ENCODE measurements around the gene CD53. TPM values are rescaled to one million over a fixed set of nuclear protein-coding genes. Genes with fewer than 3 reads are reported as not detected.
"Not testable (repeated sequence)": the region's sequence is repeated elsewhere in the genome, so short reads cannot be mapped to it uniquely, and the experiment has no call there.

Gene CD53
- total RNA-seq, 1 donor from 2014 or later: 40.0 TPM

- intact Hi-C loops (cut with DNase I): no loop called here
- no peak for DNase-seq (ENCODE audit: low spot score)
- no peak for ATAC-seq
Observed at GRCh38 chr1:110902820-110903463, 30.0 kb downstream of the CD53 start.

GRCh38 chr1:110903853-110904500 lies 31.0 kb downstream of the CD53 start:
- ATAC-seq: no peak
- DNase-seq (ENCODE audit: low spot score): no peak
- intact Hi-C loops (cut with DNase I): no loop called here

DNA sequence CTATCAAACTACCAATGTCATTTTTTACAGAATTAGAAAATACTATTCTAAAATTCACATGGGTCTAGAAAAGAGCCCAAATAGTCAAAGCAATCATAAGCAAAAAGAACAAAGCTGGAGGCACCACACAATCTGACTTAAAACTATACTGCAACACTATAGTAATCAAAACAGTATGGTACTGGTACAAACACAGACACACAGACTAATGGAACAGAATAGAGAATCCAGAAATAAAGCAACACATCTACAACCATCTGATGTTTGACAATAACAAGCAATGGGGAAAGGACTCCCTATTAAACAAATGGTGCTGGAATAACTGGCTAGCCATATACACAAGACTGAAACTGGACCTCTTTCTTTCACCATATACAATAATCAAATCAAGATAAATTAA lies 39.8 kb downstream of the CD53 start:
- ATAC-seq (no peak), DNase-seq (ENCODE audit: low spot score) (no peak)
- intact Hi-C loops (cut with DNase I): no loop called here

- DNase-seq (ENCODE audit: low spot score): no peak
- intact Hi-C loops (cut with DNase I): no loop called here
- ATAC-seq: no peak
Observed at GRCh38 chr1:110914676-110915075, 41.7 kb downstream of the CD53 start.

GRCh38 chr1:110915804-110916203 lies 42.9 kb downstream of the CD53 start:
- intact Hi-C loops (cut with DNase I): no loop called here
- ATAC-seq: no peak

DNA sequence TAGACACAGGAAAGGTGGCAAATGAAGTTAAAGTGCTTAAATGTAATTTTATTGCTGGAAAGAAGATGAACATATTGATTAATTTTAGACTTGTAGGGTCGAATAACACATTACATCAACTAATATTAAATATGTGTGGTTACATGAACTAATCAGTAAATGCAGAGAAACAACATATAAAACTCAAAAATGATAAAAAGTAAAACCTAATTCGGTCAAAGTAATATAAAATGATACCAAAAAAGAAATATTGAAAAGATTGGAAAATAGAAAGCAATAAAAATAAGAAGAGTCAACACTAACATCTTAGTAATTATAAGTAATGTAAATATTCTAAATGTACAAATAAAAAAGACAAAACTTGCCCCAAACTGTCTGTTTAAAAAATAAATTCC lies 43.3 kb downstream of the CD53 start:
- DNase-seq (ENCODE audit: low spot score) (no peak), ATAC-seq (no peak)
- intact Hi-C loops (cut with DNase I): no loop called here

More at GRCh38 chr1:110915804-110916203, 42.9 kb downstream of the CD53 start:
- DNase-seq (ENCODE audit: low spot score): no peak

- ATAC-seq: no peak
- DNase-seq (ENCODE audit: low spot score): no peak
- intact Hi-C loops (cut with DNase I): no loop called here
Observed at GRCh38 chr1:110916669-110917306, 43.8 kb downstream of the CD53 start.

DNA sequence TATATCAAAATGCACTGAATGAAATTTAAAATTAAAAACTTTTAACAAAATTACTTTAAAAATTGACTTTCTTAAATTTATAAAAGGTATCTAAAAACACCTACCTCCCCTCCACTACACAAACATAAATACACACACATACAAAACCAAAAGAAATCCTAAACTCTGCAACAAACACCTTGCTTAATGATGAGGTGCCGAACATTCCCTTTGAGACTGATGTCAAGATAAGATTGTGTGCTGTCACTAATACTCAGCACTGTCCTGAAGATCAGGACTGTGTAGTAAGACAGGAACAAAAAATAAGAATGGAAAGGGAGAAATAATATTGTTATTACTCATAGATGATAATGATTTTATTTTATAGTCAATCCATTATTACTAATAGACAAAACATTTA lies 45.1 kb downstream of the CD53 start:
- no peak for ATAC-seq
- intact Hi-C loops (cut with DNase I): no loop called here
- no peak for DNase-seq (ENCODE audit: low spot score)

GRCh38 chr1:110921953-110922352 lies 49.0 kb downstream of the CD53 start:
- ATAC-seq: no peak
- DNase-seq (ENCODE audit: low spot score): no peak
- intact Hi-C loops (cut with DNase I): no loop called here

GRCh38 chr1:110927484-110928075 lies 54.6 kb downstream of the CD53 start:
- DNase-seq (ENCODE audit: low spot score) (no peak), ATAC-seq (no peak)
- intact Hi-C loops (cut with DNase I): no loop called here

DNA sequence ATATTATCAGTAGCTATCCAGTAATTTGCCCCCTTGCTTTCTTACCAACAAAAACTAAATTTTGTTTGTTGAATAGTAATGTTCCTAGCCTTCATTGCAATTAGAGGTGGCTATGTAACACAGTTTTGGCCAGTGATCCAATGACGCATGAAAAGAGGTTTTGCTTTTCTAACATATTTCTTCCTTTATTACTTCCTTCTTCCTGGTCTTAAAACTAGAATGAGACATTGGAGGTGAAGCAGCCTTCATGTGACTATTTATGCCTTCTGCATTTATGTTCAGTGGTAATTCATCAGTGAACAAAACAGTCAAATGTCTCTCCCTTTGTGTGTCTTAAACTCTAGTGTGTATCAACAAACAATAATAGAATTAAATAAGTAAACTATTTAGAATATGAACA lies 55.2 kb downstream of the CD53 start:
- DNase-seq (ENCODE audit: low spot score) (no peak), ATAC-seq (no peak)
- intact Hi-C loops (cut with DNase I): no loop called here

DNA sequence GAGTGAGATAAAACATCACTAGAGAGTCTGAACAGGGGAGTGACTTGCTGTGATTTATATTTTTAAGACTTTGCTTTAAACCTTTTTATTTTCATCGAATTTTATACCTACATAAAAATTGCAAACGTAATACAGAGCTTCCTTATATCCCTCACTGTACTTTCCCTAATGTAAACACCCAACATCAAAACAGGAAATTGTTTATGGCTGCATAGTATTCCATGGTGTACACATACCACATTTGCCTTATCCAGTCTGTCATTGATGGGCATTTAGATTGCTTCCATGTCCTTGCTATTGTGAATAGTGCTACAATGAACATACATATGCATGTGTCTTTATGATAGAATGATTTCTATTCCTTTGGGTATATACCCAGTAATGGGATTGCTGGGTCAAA lies 56.0 kb downstream of the CD53 start:
- no peak for DNase-seq (ENCODE audit: low spot score)
- no peak for ATAC-seq
- intact Hi-C loops (cut with DNase I): no loop called here

DNA sequence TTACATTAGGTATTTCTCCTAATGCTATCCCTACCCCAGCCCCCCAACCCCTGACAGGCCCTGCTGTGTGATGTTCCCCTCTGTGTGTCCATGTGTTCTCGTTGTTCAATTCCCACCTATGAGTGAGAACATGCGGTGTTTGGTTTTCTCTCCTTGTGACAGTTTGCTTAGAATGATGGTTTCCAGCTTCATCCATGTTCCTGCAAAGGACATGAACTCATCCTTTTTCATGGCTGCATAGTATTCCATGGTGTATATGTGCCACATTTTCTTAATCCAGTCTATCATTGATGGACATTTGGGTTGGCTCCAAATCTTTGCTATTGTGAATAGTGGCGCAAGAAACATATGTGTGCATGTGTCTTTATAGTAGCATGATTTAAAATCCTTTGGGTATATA lies 58.1 kb downstream of the CD53 start:
- intact Hi-C loops (cut with DNase I); ATAC-seq: not testable (repeated sequence)

DNA sequence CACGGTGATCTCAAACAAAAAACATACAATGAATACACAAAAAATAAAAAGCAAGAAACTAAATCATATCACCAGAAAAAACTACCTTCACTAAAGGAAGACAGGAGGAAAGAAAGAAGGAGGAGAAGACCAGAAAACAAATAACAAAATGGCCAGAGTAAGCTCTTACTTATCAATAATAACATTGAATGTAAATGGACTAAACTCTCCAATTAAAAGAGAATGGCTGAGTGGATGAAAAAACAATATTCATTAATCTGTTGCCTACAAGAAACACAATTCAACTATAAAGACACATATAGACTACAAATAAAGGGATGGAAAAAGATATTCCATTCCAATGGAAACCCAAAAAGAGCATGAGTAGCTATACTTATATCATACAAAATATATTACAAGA lies 63.6 kb downstream of the CD53 start:
- no peak for ATAC-seq
- DNase-seq (ENCODE audit: low spot score): no peak
- intact Hi-C loops (cut with DNase I): no loop called here

More for the DNA sequence above, 58.1 kb downstream of the CD53 start:
- DNase-seq (ENCODE audit: low spot score): not testable (repeated sequence)

DNA sequence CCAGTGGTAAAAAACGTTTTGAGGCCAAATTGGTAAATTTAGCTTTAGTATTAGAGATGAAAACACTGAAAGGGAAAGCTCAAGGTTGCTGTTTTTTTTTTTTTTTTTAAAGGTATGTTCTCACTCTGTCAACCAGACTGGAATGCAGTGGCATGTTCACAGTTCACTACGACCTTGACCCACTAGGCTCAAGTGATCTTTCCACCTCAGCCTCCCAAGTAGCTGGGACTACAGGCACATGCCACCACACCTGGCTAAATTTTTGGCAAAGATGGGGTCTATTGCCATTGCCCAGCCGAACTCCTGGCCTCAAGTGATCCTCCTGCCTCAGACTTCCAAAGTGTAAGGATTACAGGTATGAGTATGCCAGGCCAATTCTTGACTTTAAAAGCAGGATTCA lies 71.9 kb downstream of the CD53 start:
- intact Hi-C loops (cut with DNase I): no loop called here
- no peak for ATAC-seq
- DNase-seq (ENCODE audit: low spot score): no peak

- ATAC-seq (no peak), DNase-seq (ENCODE audit: low spot score) (no peak)
Observed at GRCh38 chr1:110945626-110946025, 72.7 kb downstream of the CD53 start.

GRCh38 chr1:110948038-110948810 lies 75.3 kb downstream of the CD53 start:
- intact Hi-C loops (cut with DNase I): no loop called here

More at GRCh38 chr1:110945626-110946025, 72.7 kb downstream of the CD53 start:
- intact Hi-C loops (cut with DNase I): no loop called here

More at GRCh38 chr1:110948038-110948810, 75.3 kb downstream of the CD53 start:
- DNase-seq (ENCODE audit: low spot score) (no peak), ATAC-seq (no peak)
